GM12878 (cell line): ENCODE data around the gene NOS1AP. TPM values are rescaled to one million over a fixed set of nuclear protein-coding genes. Genes with fewer than 3 reads are reported as not detected.

Source experiments
- ATAC-seq: fragments of 200-7000 bp; cut with Tn5 transposase; 3 replicates; pipeline ENCODE4 v1.9.1; 2020; ENCODE audit warnings: mild to moderate bottlenecking, moderate library complexity
- BruUV-seq: library from RNA; stranded (reverse); fragments of 400-500 nt; replicated peaks from 2 replicates; lab custom pipeline; 2021; lab: Mats Ljungman, UMichigan
- CTCF ChIA-PET: fragments of 300-600 bp; sonication (Branson Sonifier 250); formaldehyde crosslinking; extraction: SDS; loops from one replicate; lab custom pipeline; 2021; ENCODE audit warnings: inconsistent platforms; lab: Yijun Ruan, JAX
- POLR2A ChIA-PET: fragments of 350-600 bp; formaldehyde crosslinking; extraction: SDS; loops from one replicate; lab custom pipeline; 2021; ENCODE audit warnings: inconsistent platforms; lab: Charles Lee
- RAD21 ChIA-PET: fragments of 300-600 bp; sonication (Branson Sonifier 250); formaldehyde crosslinking; loops from one replicate; lab custom pipeline; 2023; ENCODE audit warnings: antibody characterized with exemption; ENCODE audit not compliant: unreplicated experiment; lab: Charles Lee
- SMC1A ChIA-PET: fragments of 300-600 bp; sonication (Branson Sonifier 250); formaldehyde crosslinking; loops from one replicate; lab custom pipeline; 2023; ENCODE audit not compliant: unreplicated experiment, uncharacterized antibody; lab: Charles Lee
- DNase-seq: peaks from one replicate; pipeline ENCODE4 v3.0.0-alpha.2; 2011; ENCODE audit warnings: low read depth, low spot score
- FAIRE-seq: peaks from 3 replicates; lab custom pipeline; 2011; peaks lifted over from hg19 to GRCh38; lab: Jason Lieb, UNC
- H2AFZ ChIP-seq: 2 replicates; pipeline ENCODE4 v1.6.0; 2011; ENCODE audit warnings: low read depth, low read length, control low read depth; ENCODE audit not compliant: control insufficient read depth
- H3K27ac ChIP-seq: 2 replicates; pipeline ENCODE4 v1.5.1; 2011; ENCODE audit warnings: control low read depth; ENCODE audit not compliant: control insufficient read depth, insufficient read depth
- H3K27me3 ChIP-seq, 2 experiments: replicated peaks in 1 of 2; 2 replicates each; pipeline versions ENCODE4 v1.6.0 to v1.6.1; 2011; ENCODE audit warnings: low read length in 1 of 2; ENCODE audit not compliant: control insufficient read depth in 2 of 2, insufficient read depth in 2 of 2
- H3K36me3 ChIP-seq, 2 experiments: 2 replicates each; pipeline ENCODE4 v1.5.1; 2011; ENCODE audit warnings: low read length in 1 of 2; ENCODE audit not compliant: control insufficient read depth in 2 of 2, insufficient read depth in 2 of 2
- H3K4me1 ChIP-seq: 2 replicates; pipeline ENCODE4 v1.6.1; 2011; ENCODE audit warnings: mild to moderate bottlenecking, low read length, moderate library complexity, mixed read lengths; ENCODE audit not compliant: control insufficient read depth, insufficient read depth
- H3K4me2 ChIP-seq: 2 replicates; pipeline ENCODE4 v1.6.0; 2011; ENCODE audit warnings: control low read depth; ENCODE audit not compliant: control insufficient read depth, insufficient read depth
- H3K4me3 ChIP-seq: fragments of 200-600 bp; sonication (generic); 2 replicates; pipeline ENCODE4 v1.5.1; 2016
- H3K79me2 ChIP-seq: 2 replicates; pipeline ENCODE4 v1.6.0; 2011; ENCODE audit warnings: low read length; ENCODE audit not compliant: control insufficient read depth, insufficient read depth
- H3K9ac ChIP-seq: 2 replicates; pipeline ENCODE4 v1.8.0; 2011; ENCODE audit warnings: low read length, control low read depth, mixed read lengths; ENCODE audit not compliant: control insufficient read depth, insufficient read depth
- H3K9me3 ChIP-seq: replicated peaks from 3 replicates; pipeline ENCODE4 v1.5.1; 2011; ENCODE audit warnings: mild to moderate bottlenecking, low read length; ENCODE audit not compliant: control insufficient read depth, insufficient read depth
- H4K20me1 ChIP-seq: 2 replicates; pipeline ENCODE4 v1.6.0; 2011; ENCODE audit not compliant: control insufficient read depth, insufficient read depth
- ASH2L ChIP-seq: fragments of 300-600, 200-600 bp; sonication (generic); IDR thresholded peaks from 2 replicates; pipeline ENCODE4 v1.6.1; 2017; ENCODE audit warnings: low read depth, mild to moderate bottlenecking, borderline replicate concordance
- BCL3 ChIP-seq: IDR thresholded peaks from 2 replicates; pipeline ENCODE4 v1.6.1; 2011; ENCODE audit warnings: borderline replicate concordance, low read depth, mild to moderate bottlenecking, moderate library complexity, low read length; ENCODE audit not compliant: insufficient read depth, poor library complexity, severe bottlenecking
- CHD1 ChIP-seq: IDR thresholded peaks from 2 replicates; pipeline ENCODE4 v1.6.1; 2012; ENCODE audit warnings: low read depth, low read length, improper control_type of control experiment
- CUX1 ChIP-seq: IDR thresholded peaks from 2 replicates; pipeline ENCODE4 v1.6.1; 2012; ENCODE audit warnings: improper control_type of control experiment, low read depth, low read length; ENCODE audit not compliant: insufficient replicate concordance
- KDM1A ChIP-seq: fragments of 200-600 bp; sonication (generic); IDR thresholded peaks from 2 replicates; pipeline ENCODE4 v1.6.1; 2016; ENCODE audit warnings: borderline replicate concordance
- MTA2 ChIP-seq: fragments of 450-650 bp; IDR thresholded peaks from 2 replicates; pipeline ENCODE4 v1.6.1; 2016; ENCODE audit warnings: low read depth, mild to moderate bottlenecking, moderate library complexity
- MTA3 ChIP-seq: IDR thresholded peaks from 2 replicates; pipeline ENCODE4 v1.6.1; 2012; ENCODE audit warnings: low read length, inconsistent platforms, borderline replicate concordance
- STAT1 ChIP-seq: fragments of 450-650 bp; conservative IDR thresholded peaks from 2 replicates; pipeline ENCODE4 v1.6.1; 2014; ENCODE audit warnings: antibody characterized with exemption, mild to moderate bottlenecking
- WGBS: methylation state at CpG from one replicate; pipeline ENCODE4 v1.1.6; 2016; ENCODE audit warnings: low lambda C conversion rate; ENCODE audit not compliant: insufficient replicate concordance, insufficient coverage; ENCODE audit errors: missing lambda C conversion rate; 5-methylcytosine and 5-hydroxymethylcytosine counted together
- in situ Hi-C: fragments of 300-500 bp; cut with MboI; formaldehyde crosslinking; loops from 9 replicates; pipeline ENCODE4 v1.14.3; 2018; ENCODE audit warnings: mixed read lengths
- intact Hi-C: fragments of 100-400 bp; cut with micrococcal nuclease; formaldehyde crosslinking; loops from one replicate; pipeline ENCODE4 v1.14.2; 2022; ENCODE audit not compliant: unreplicated experiment
- polyA plus RNA-seq, 11 experiments: library from polyadenylated mRNA; depleted of rRNA in 4 of 11; unstranded in 6 of 11; stranded (reverse) in 5 of 11; fragments of >200 nt; fragmentation: Nextera tagmentation in 4 of 11; fragmentation: Illumina TruSeq in 1 of 11; extraction: Ambion mirVana in 4 of 11; extraction: Trizol in 1 of 11; gene quantifications; 1 replicate in 1 of 11; 2 replicates in 10 of 11; pipeline versions ENCODE4 v1.2.1 to v1.2.3, GENCODE V29; 2011 to 2016; ENCODE audit warnings: inconsistent platforms in 2 of 11, missing spikeins in 2 of 11, low read depth in 1 of 11
- total RNA-seq, 4 experiments: library from RNA; depleted of rRNA in 3 of 4; stranded (reverse); fragments of >200 nt in 3 of 4; fragmentation: Illumina TruSeq in 1 of 4; extraction: Trizol in 1 of 4; gene quantifications; 2 replicates each; pipeline versions ENCODE4 v1.2.1 to v1.2.3, GENCODE V29; 2013 to 2021

NOS1AP gene
- total and polyA plus RNA-seq, 10 of the 15 experiments (the other 5 are each of a cell fraction or from before 2014, with no cell fraction given): 0.03 to 0.15 TPM; not detected in 8

- H3K79me2 ChIP-seq: no peaks in the 10 kb centered on the region
- no peak overlapping the region for H3K9ac ChIP-seq
- in situ Hi-C loops (no loop called here), intact Hi-C loops (no loop called here)
- RAD21 ChIA-PET: interaction anchor here (1.2 kb wide), 1 partner anchor 41 kb away, joined by 4 read pairs; no protein-coding TSS in a partner anchor
- POLR2A ChIA-PET: no interaction called here
- no peaks in the 10 kb centered on the region for H3K9me3 ChIP-seq
- H3K4me3 ChIP-seq: no peak overlapping the region
- H2AFZ ChIP-seq: no peak overlapping the region
- no peaks in the 10 kb centered on the region for H3K4me1 ChIP-seq
- DNase-seq: no peak
- no peaks in the 10 kb centered on the region for H4K20me1 ChIP-seq
- no TSS peak for BruUV-seq
- CTCF ChIA-PET: interaction anchor here (1.0 kb wide), 1 partner anchor 453 kb away, joined by 5 read pairs; no protein-coding TSS in a partner anchor
- no peaks in the 10 kb centered on the region for H3K36me3 ChIP-seq
- ATAC-seq: no peak
- FAIRE-seq: no peak
- peaks cover 0 to 5% of the 10 kb centered on the region in 2 experiments; a peak in 3 of 4 replicates for H3K27me3 ChIP-seq
- WGBS: 61% methylated on average over 10 of the region's 10 CpGs
- no peak overlapping the region for H3K27ac ChIP-seq
- no peak overlapping the region for H3K4me2 ChIP-seq
- no peak for TF ChIP-seq MTA2
- SMC1A ChIA-PET: no interaction called here
Observed at GRCh38 chr1:162400790-162401355, 331.4 kb downstream of the NOS1AP start.

- CTCF ChIA-PET: interaction anchor here (0.7 to 1.4 kb wide), 2 partner anchors 47 to 71 kb away, joined by 3 read pairs; no protein-coding TSS in a partner anchor
- intact Hi-C loops: no loop called here
- H3K27me3 ChIP-seq: no peaks in the 10 kb centered on the region; a peak in 2 of 4 replicates
- ATAC-seq (no peak), FAIRE-seq (no peak), DNase-seq (no peak)
- POLR2A ChIA-PET: interaction anchor here (0.6 kb wide), 1 partner anchor 30 kb away, joined by 3 read pairs; no protein-coding TSS in a partner anchor
- SMC1A ChIA-PET: no interaction called here
- no peaks in the 10 kb centered on the region for H3K9me3 ChIP-seq
- RAD21 ChIA-PET: no interaction called here
- H3K4me1 ChIP-seq: no peaks in the 10 kb centered on the region
- WGBS: 28% methylated on average over 5 of the region's 5 CpGs
- no peak overlapping the region for H2AFZ ChIP-seq
- H3K4me3 ChIP-seq: no peak overlapping the region
- in situ Hi-C loops: no loop called here
- no peaks in the 10 kb centered on the region for H3K36me3 ChIP-seq
- no peaks in the 10 kb centered on the region for H3K79me2 ChIP-seq
- BruUV-seq: no TSS peak
- no peak overlapping the region for H3K27ac ChIP-seq
- H4K20me1 ChIP-seq: no peaks in the 10 kb centered on the region
- H3K9ac ChIP-seq: no peak overlapping the region
- H3K4me2 ChIP-seq: no peak overlapping the region
- TF ChIP-seq MTA3: no peak
- no peak for TF ChIP-seq CHD1
- no peak for TF ChIP-seq BCL3
- no peak for TF ChIP-seq CUX1
- no peak for TF ChIP-seq STAT1
- no peak for TF ChIP-seq KDM1A
- no peak for TF ChIP-seq ASH2L
Observed at GRCh38 chr1:162404550-162405160, 335.2 kb downstream of the NOS1AP start.
